Activated CD4-positive, alpha-beta T cell treated with anti-CD3 and anti-CD28 coated beads for 24 hours (primary cell): ENCODE measurements around the gene NAP1L1.

Experiments used
- DNase-seq, 2 donors: peaks; one replicate each; pipeline ENCODE4 v3.0.0-alpha.2; 2020; ENCODE audit warnings: low read depth in 2 of 2

Gene NAP1L1

GRCh38 chr12:76084863-76085519 lies 506 bp upstream of the NAP1L1 start:
- DNase-seq: peak in 1 of 2 donors; percentile 26

- no peak for DNase-seq
Observed at GRCh38 chr12:76083246-76083903, 1.1 kb downstream of the NAP1L1 start.

- no peak for DNase-seq
Observed at GRCh38 chr12:76081909-76082308, 2.6 kb downstream of the NAP1L1 start.

- no peak for DNase-seq
Observed at GRCh38 chr12:76080729-76081415, 3.6 kb downstream of the NAP1L1 start.

GRCh38 chr12:76080017-76080728 lies 4.3 kb downstream of the NAP1L1 start:
- DNase-seq: no peak

GRCh38 chr12:76078748-76079147 lies 5.7 kb downstream of the NAP1L1 start:
- DNase-seq: no peak

GRCh38 chr12:76075448-76075847 lies 9.0 kb downstream of the NAP1L1 start:
- no peak for DNase-seq

- no peak for DNase-seq
Observed at GRCh38 chr12:76074701-76075336, 9.7 kb downstream of the NAP1L1 start.

- no peak for DNase-seq
Observed at GRCh38 chr12:76073561-76073960, 10.9 kb downstream of the NAP1L1 start.

- no peak for DNase-seq
Observed at GRCh38 chr12:76072568-76072967, 11.9 kb downstream of the NAP1L1 start.

GRCh38 chr12:76069339-76069738 lies 15.1 kb downstream of the NAP1L1 start:
- no peak for DNase-seq

GRCh38 chr12:76065917-76066316 lies 18.6 kb downstream of the NAP1L1 start:
- no peak for DNase-seq

GRCh38 chr12:76064904-76065303 lies 19.6 kb downstream of the NAP1L1 start:
- DNase-seq: no peak

- no peak for DNase-seq
Observed at GRCh38 chr12:76060111-76060510, 24.4 kb downstream of the NAP1L1 start.

GRCh38 chr12:76057326-76057725 lies 27.2 kb downstream of the NAP1L1 start:
- no peak for DNase-seq

GRCh38 chr12:76055393-76055792 lies 29.1 kb downstream of the NAP1L1 start:
- no peak for DNase-seq

GRCh38 chr12:76049575-76050251 lies 34.8 kb downstream of the NAP1L1 start:
- no peak for DNase-seq

GRCh38 chr12:76047742-76048141 lies 36.7 kb downstream of the NAP1L1 start:
- no peak for DNase-seq

GRCh38 chr12:76047060-76047459 lies 37.4 kb downstream of the NAP1L1 start:
- no peak for DNase-seq

GRCh38 chr12:76043377-76043776 lies 41.1 kb downstream of the NAP1L1 start:
- no peak for DNase-seq

- no peak for DNase-seq
Observed at GRCh38 chr12:76042147-76042546, 42.3 kb downstream of the NAP1L1 start.
